K562 (cell line): Measurements from ENCODE around the gene NUP155. TPM values are rescaled to one million over a fixed set of nuclear protein-coding genes. Genes with fewer than 3 reads are reported as not detected.
"Not testable (repeated sequence)": the region's sequence is repeated elsewhere in the genome, so short reads cannot be mapped to it uniquely, and the experiment has no call there.

Source experiments
- ATF1 ChIP-seq, 2 experiments: fragments of 450-650 bp in 1 of 2; IDR thresholded peaks; 2 replicates each; pipeline ENCODE4 v1.6.1; 2016; ENCODE audit warnings: missing compliant biosample characterization in 1 of 2, missing genetic modification characterization in 1 of 2
- ELF1 ChIP-seq: fragments of 200-800 bp; sonication (Bioruptor generic); IDR thresholded peaks from 2 replicates; pipeline ENCODE4 v1.6.1; 2016; ENCODE audit warnings: missing genetic modification characterization, missing compliant biosample characterization
- GABPA ChIP-seq: fragments of 200-800 bp; sonication (Bioruptor generic); conservative IDR thresholded peaks from 2 replicates; pipeline ENCODE4 v1.6.1; 2016; ENCODE audit warnings: low read depth, missing genetic modification characterization, missing compliant biosample characterization
- HMGN3 ChIP-seq: IDR thresholded peaks from 2 replicates; pipeline ENCODE4 v1.6.1; 2011; ENCODE audit warnings: borderline replicate concordance, low read depth, mild to moderate bottlenecking, mixed read lengths, low read length; ENCODE audit not compliant: insufficient read length; ENCODE audit errors: extremely low read depth
- JUND ChIP-seq, 2 experiments: IDR thresholded peaks; 2 replicates in 1 of 2; 3 replicates in 1 of 2; pipeline ENCODE4 v1.6.1; 2011; ENCODE audit warnings: borderline replicate concordance in 2 of 2, low read depth in 2 of 2, low read length in 2 of 2, improper control_type of control experiment in 1 of 2, missing biosample characterization in 1 of 2, missing genetic modification characterization in 1 of 2, missing genetic modification reagents in 1 of 2
- KAT7 ChIP-seq: sonication (generic); formaldehyde crosslinking; IDR thresholded peaks from 2 replicates; pipeline ENCODE4 v1.8.0; 2022; ENCODE audit warnings: missing genetic modification reagents, mild to moderate bottlenecking, borderline replicate concordance
- KDM5B ChIP-seq: fragments of 200-600 bp; sonication (generic); IDR thresholded peaks from 2 replicates; pipeline ENCODE4 v1.6.1; 2012; ENCODE audit warnings: low read depth, mild to moderate bottlenecking, moderate library complexity, low read length, control low read depth, inconsistent platforms; ENCODE audit not compliant: insufficient replicate concordance
- NRF1 ChIP-seq, 2 experiments: fragments of 450-650 bp; IDR thresholded peaks in 1 of 2; conservative IDR thresholded peaks in 1 of 2; 2 replicates each; pipeline ENCODE4 v1.6.1; 2014; ENCODE audit warnings: mild to moderate bottlenecking in 2 of 2
- PHF20 ChIP-seq: fragments of 450-650 bp; IDR thresholded peaks from 2 replicates; pipeline ENCODE4 v1.6.1; 2018; ENCODE audit not compliant: partially characterized antibody
- PML ChIP-seq: IDR thresholded peaks from 2 replicates; pipeline ENCODE4 v1.6.1; 2012; ENCODE audit warnings: low read length, inconsistent platforms
- RB1 ChIP-seq: fragments of 450-650 bp; IDR thresholded peaks from 2 replicates; pipeline ENCODE4 v1.6.1; 2017; ENCODE audit warnings: low read depth, mild to moderate bottlenecking
- RBFOX2 ChIP-seq: fragments of 200-400 bp; formaldehyde crosslinking; IDR thresholded peaks from 2 replicates; pipeline ENCODE4 v1.6.1; 2017; ENCODE audit warnings: low read depth, mild to moderate bottlenecking, low read length, moderate library complexity
- SP2 ChIP-seq: IDR thresholded peaks from 2 replicates; pipeline ENCODE4 v1.6.1; 2011; ENCODE audit warnings: mild to moderate bottlenecking, low read depth, low read length, moderate library complexity; ENCODE audit not compliant: poor library complexity, severe bottlenecking; ENCODE audit errors: extremely low read depth
- ZBTB1 ChIP-seq: sonication (generic); formaldehyde crosslinking; IDR thresholded peaks from 2 replicates; pipeline ENCODE4 v1.8.1; 2023; ENCODE audit warnings: missing genetic modification reagents, low read depth, mild to moderate bottlenecking, borderline replicate concordance
- polyA plus RNA-seq, 8 experiments: library from polyadenylated mRNA; depleted of rRNA in 4 of 8; stranded (reverse) in 5 of 8; unstranded in 3 of 8; fragments of >200 nt; fragmentation: Nextera tagmentation in 2 of 8; fragmentation: Illumina TruSeq in 1 of 8; extraction: Ambion mirVana in 2 of 8; extraction: Trizol in 1 of 8; gene quantifications; 2 replicates each; pipeline versions ENCODE4 v1.2.1 to v1.2.3, GENCODE V29; 2011 to 2014; ENCODE audit warnings: inconsistent platforms in 1 of 8, missing spikeins in 1 of 8
- total RNA-seq, 7 experiments: library from RNA; depleted of rRNA in 6 of 7; stranded (reverse); fragments of >200 nt in 6 of 7; fragmentation: Illumina TruSeq in 2 of 7; extraction: Trizol in 2 of 7; gene quantifications; 2 replicates each; pipeline versions ENCODE4 v1.2.1 to v1.2.3, GENCODE V29; 2011 to 2021; ENCODE audit warnings: low replicate concordance in 1 of 7
- TF ChIP-seq, protein P1 (sequence below): fragments of 250-450 bp; sonication (Bioruptor Pico); IDR thresholded peaks from 2 replicates; pipeline ENCODE4 v1.9.0; 2021; ENCODE audit warnings: mild to moderate bottlenecking
- TF ChIP-seq, protein P2 (sequence below), 2 experiments: fragments of 450-650 bp; IDR thresholded peaks; 2 replicates each; pipeline ENCODE4 v1.6.1; 2016
- TF ChIP-seq, protein P3 (sequence below): conservative IDR thresholded peaks from 2 replicates; pipeline ENCODE4 v1.6.1; 2011; ENCODE audit warnings: low read depth, mild to moderate bottlenecking, low read length; ENCODE audit not compliant: control insufficient read depth
- TF ChIP-seq, protein P4 (sequence below): fragments of 450-650 bp; IDR thresholded peaks from 2 replicates; pipeline ENCODE4 v1.7.1; 2018; ENCODE audit warnings: mild to moderate bottlenecking, low read depth; ENCODE audit not compliant: partially characterized antibody

NUP155 gene
- total and polyA plus RNA-seq, 9 of the 15 experiments (the other 6 are each of a cell fraction or from before 2014, with no cell fraction given): 39.3 to 130 (median 77.0) TPM

DNA sequence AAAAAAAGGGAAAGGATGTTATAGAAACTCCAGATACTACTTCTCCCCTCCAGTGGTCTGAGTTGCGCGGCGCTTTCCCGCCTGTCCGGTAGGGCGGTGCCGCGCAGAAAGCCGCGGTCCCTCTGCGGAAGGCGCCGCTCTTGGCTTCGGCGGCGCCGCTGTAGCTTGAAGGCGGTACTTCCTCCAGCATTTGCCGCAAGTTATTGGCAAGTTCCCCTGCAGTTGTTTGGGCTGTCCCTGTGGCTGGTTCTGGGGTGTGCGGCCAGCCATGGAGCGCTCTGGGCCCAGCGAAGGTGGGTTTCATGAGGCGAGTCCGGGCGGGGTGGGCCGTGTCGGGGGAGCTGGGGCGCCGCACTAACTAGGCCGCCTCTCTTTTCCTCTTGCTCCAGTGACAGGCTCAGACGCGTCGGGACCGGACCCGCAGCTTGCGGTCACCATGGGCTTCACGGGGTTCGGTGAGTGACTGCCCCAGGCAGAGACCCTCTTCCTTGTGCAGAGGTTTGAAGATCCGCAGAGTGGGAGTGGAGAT is 8.3 kb upstream of the NUP155 start, which contains the start of gene WDR70 (continued):
- peak; percentile 90 for TF ChIP-seq RBFOX2
- TF ChIP-seq ATF1 (CRISPR knock-in tag; IDR thresholded peaks at IDR 0.05); JUND (tag; IDR thresholded peaks at IDR 0.05; ENCODE audit: borderline replicate concordance, low read depth, low read length): not testable (repeated sequence)
- TF ChIP-seq ATF1 (tag; IDR thresholded peaks at IDR 0.05): peak; percentile 38; the same call in 1 of the 2 replicates
- TF ChIP-seq ZBTB1: peak; percentile 74; the same call in 1 of the 2 replicates
- peak; percentile 94 for TF ChIP-seq GABPA (tag)
- TF ChIP-seq, protein P1, sequence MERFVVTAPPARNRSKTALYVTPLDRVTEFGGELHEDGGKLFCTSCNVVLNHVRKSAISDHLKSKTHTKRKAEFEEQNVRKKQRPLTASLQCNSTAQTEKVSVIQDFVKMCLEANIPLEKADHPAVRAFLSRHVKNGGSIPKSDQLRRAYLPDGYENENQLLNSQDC (CRISPR knock-in tag): peak; percentile 85; the same call in 1 of the 2 replicates
- TF ChIP-seq, protein P2, sequence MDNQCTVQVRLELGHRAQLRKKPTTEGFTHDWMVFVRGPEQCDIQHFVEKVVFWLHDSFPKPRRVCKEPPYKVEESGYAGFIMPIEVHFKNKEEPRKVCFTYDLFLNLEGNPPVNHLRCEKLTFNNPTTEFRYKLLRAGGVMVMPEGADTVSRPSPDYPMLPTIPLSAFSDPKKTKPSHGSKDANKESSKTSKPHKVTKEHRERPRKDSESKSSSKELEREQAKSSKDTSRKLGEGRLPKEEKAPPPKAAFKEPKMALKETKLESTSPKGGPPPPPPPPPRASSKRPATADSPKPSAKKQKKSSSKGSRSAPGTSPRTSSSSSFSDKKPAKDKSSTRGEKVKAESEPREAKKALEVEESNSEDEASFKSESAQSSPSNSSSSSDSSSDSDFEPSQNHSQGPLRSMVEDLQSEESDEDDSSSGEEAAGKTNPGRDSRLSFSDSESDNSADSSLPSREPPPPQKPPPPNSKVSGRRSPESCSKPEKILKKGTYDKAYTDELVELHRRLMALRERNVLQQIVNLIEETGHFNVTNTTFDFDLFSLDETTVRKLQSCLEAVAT (IDR thresholded peaks at IDR 0.05): peak in 1 of 2 experiments; percentile 39; a peak in 1 of 4 replicates
- TF ChIP-seq KAT7: peak; percentile 61; the same call in 1 of the 2 replicates
- peak; percentile 68 for TF ChIP-seq JUND (IDR thresholded peaks at IDR 0.05; ENCODE audit: borderline replicate concordance, low read depth, low read length)
- peak; percentile 79 for TF ChIP-seq SP2
- peak; percentile 91 for TF ChIP-seq PHF20
- TF ChIP-seq HMGN3: peak; percentile 64
- TF ChIP-seq NRF1 (conservative IDR thresholded peaks at IDR 0.05 in 1 of 2, IDR thresholded peaks at IDR 0.05 in 1 of 2): peak; percentile 71 to 73
- TF ChIP-seq, protein P3, sequence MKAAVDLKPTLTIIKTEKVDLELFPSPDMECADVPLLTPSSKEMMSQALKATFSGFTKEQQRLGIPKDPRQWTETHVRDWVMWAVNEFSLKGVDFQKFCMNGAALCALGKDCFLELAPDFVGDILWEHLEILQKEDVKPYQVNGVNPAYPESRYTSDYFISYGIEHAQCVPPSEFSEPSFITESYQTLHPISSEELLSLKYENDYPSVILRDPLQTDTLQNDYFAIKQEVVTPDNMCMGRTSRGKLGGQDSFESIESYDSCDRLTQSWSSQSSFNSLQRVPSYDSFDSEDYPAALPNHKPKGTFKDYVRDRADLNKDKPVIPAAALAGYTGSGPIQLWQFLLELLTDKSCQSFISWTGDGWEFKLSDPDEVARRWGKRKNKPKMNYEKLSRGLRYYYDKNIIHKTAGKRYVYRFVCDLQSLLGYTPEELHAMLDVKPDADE: 0 out of 2 replicates have a peak, but pooled peaks have one; percentile 47
- peak; percentile 84 for TF ChIP-seq KDM5B
- peak; percentile 44; the same call in 1 of the 2 replicates for TF ChIP-seq PML
- TF ChIP-seq RB1: peak; percentile 88
- TF ChIP-seq, protein P4, sequence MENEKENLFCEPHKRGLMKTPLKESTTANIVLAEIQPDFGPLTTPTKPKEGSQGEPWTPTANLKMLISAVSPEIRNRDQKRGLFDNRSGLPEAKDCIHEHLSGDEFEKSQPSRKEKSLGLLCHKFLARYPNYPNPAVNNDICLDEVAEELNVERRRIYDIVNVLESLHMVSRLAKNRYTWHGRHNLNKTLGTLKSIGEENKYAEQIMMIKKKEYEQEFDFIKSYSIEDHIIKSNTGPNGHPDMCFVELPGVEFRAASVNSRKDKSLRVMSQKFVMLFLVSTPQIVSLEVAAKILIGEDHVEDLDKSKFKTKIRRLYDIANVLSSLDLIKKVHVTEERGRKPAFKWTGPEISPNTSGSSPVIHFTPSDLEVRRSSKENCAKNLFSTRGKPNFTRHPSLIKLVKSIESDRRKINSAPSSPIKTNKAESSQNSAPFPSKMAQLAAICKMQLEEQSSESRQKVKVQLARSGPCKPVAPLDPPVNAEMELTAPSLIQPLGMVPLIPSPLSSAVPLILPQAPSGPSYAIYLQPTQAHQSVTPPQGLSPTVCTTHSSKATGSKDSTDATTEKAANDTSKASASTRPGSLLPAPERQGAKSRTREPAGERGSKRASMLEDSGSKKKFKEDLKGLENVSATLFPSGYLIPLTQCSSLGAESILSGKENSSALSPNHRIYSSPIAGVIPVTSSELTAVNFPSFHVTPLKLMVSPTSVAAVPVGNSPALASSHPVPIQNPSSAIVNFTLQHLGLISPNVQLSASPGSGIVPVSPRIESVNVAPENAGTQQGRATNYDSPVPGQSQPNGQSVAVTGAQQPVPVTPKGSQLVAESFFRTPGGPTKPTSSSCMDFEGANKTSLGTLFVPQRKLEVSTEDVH: peak; percentile 70
- peak; percentile 63 for TF ChIP-seq ELF1
